ENCODE data around the gene DLGAP4. TPM values are rescaled to one million over a fixed set of nuclear protein-coding genes. Genes with fewer than 3 reads are reported as not detected.

DLGAP4 gene
- total RNA-seq, 1 donor from 2014 or later, result 61.2 TPM

DNA sequence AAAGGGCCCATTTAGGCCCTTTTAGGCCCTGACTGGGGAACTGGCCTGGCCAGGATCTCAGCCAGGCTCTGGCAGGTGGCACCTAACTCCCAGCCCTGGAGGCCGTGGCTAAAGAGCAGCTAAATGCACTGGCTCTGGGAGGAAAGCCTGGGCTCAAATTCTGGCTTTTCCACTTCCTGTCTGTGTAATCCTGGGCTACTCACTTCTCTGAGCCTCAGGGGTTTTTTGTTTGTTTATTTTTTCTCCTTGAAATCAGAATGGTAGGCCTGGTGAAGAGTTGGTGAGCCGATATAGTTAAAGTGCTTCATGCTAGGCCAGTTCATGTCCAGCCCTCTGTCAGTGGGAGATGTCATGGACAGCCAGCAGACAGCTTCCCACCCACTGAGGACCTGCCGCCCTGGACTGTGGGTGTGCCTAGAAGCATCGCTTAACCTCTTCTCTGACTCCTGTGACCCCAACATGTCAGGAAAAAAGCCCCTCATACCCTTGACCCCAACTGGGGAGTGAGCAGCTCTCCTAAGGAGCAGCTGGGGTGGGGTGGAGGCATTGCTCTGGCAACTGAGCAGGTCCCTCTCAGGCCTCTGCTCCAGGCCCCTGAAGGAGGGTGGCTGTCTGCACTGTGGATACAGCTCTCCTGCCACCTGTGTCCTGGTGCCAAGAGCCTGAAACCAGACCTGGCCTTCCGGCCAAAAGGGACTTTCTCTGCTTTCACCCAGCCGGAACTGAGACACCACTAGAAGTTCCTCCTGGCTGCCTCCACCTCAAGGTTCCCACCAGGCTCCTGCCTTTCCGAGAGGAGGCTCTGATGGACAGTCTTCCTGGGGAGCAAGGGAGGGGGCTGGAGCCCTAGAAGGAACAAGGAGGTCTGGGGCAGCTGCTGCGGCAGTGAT, 178.0 kb downstream of the DLGAP4 start:
- ATAC-seq (peak; percentile 21), DNase-seq (no peak)
- no peaks in the 10 kb centered on the region for H3K36me3 ChIP-seq
- no peak overlapping the region for H3K4me3 ChIP-seq
- intact Hi-C loops (cut with DNase I), result no loop called here
- no peaks in the 10 kb centered on the region for H3K9me3 ChIP-seq
- peak overlapping the region; percentile 38 for H3K27ac ChIP-seq
- no peak for TF ChIP-seq CTCF (IDR thresholded peaks at IDR 0.05)
- H3K4me1 ChIP-seq, result peaks cover 67% of the 10 kb centered on the region
- H3K27me3 ChIP-seq, result no peaks in the 10 kb centered on the region

DNA sequence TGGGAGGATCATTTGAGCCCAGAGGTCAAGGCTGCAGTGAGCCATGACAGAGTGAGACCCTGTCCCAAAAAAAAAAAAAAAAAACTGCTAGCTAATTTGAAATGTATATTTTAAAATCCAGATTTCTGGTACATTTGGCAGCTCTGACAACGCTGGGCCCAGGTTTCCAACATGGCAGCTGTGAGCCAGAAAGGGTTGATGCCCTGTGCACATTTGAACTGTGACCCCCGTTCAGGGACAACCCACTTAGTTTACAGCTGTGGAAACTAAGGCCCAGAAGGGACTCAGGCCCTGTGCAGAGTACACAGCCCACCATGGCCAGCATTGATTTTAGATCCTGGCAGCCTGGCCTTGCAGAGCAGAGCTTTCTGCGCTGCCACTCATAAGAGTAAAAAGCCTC, 179.1 kb downstream of the DLGAP4 start:
- Histone ChIP-seq H3K27ac (no peak overlapping the region), H3K9me3 (no peaks in the 10 kb centered on the region), H3K4me3 (no peak overlapping the region), H3K36me3 (no peaks in the 10 kb centered on the region), H3K27me3 (no peaks in the 10 kb centered on the region), H3K4me1 (peaks cover 66% of the 10 kb centered on the region)
- DNase-seq (no peak), ATAC-seq (no peak)
- intact Hi-C loops (cut with DNase I), result no loop called here
- TF ChIP-seq CTCF (IDR thresholded peaks at IDR 0.05), result no peak

DNA sequence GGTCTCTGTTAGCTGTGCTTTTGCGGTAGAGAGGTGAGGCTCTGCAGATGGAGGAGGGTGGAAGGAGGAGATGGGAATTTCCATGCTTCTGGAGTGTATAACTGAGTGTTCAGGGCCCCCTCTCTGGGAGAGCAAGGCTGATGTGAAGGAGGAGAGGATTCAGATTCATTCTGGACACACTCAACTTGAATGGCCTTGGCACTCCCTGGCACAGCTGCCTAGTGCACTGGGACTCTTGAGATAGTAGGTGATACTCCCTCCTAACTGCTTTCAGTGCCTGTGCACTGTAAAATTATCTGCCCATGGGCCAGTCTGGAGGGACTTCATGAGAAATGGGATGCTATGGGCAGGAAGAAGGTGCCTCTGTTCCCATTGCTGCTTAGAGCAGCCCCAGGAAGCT, 180.9 kb downstream of the DLGAP4 start:
- Histone ChIP-seq H3K9me3 (no peaks in the 10 kb centered on the region), H3K4me3 (no peak overlapping the region), H3K27ac (no peak overlapping the region), H3K4me1 (peaks cover 60% of the 10 kb centered on the region), H3K27me3 (no peaks in the 10 kb centered on the region), H3K36me3 (no peaks in the 10 kb centered on the region)
- intact Hi-C loops (cut with DNase I), result no loop called here
- no peak for ATAC-seq
- no peak for DNase-seq
- TF ChIP-seq CTCF (IDR thresholded peaks at IDR 0.05), result no peak

DNA sequence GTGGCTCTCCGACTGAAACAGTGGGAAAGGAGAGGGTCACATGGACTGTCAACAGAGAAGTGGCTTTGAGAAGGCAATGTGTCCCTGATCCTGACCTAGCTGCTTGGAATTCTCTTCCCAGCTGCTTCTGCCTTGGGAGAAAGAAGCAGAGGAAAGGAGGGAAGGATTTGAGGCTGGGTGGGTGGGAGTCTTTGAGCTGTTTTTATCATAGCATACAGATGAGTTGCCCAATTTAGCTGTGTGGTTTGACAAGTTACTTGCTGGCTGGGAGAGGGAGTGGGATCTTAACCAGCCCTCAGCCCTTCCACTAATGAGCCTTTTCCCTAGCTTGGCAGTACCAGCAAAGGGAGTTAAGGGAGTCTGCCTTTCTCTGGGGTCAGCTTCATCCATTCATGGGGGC, 184.1 kb downstream of the DLGAP4 start:
- peaks cover 52% of the 10 kb centered on the region for H3K4me1 ChIP-seq
- no peak for DNase-seq
- no peak for TF ChIP-seq CTCF (IDR thresholded peaks at IDR 0.05)
- no peak overlapping the region for H3K4me3 ChIP-seq
- H3K27ac ChIP-seq, result no peak overlapping the region
- H3K27me3 ChIP-seq, result no peaks in the 10 kb centered on the region
- intact Hi-C loops (cut with DNase I), result no loop called here
- H3K9me3 ChIP-seq, result no peaks in the 10 kb centered on the region
- no peaks in the 10 kb centered on the region for H3K36me3 ChIP-seq
- no peak for ATAC-seq

GRCh38 chr20:36491901-36492617, 185.9 kb downstream of the DLGAP4 start:
- Histone ChIP-seq H3K36me3 (peaks cover 9% of the 10 kb centered on the region), H3K4me3 (no peak overlapping the region), H3K9me3 (no peaks in the 10 kb centered on the region), H3K27me3 (no peaks in the 10 kb centered on the region), H3K4me1 (peaks cover 34% of the 10 kb centered on the region), H3K27ac (peak overlapping the region; percentile 73)
- intact Hi-C loops (cut with DNase I), result no loop called here
- DNase-seq, result no peak
- TF ChIP-seq CTCF (IDR thresholded peaks at IDR 0.05), result no peak
- peak; percentile 63 for ATAC-seq

Measured in upper lobe of right lung (tissue), 1 donor.